A549 (cell line): Measurements from ENCODE around the gene PELI2. TPM values are rescaled to one million over a fixed set of nuclear protein-coding genes. Genes with fewer than 3 reads are reported as not detected.

Experiments used
- ATAC-seq, 2 experiments: fragments of 200-7000 bp in 1 of 2; fragments of >200 bp in 1 of 2; cut with Nextera tagmentation in 1 of 2; cut with Tn5 transposase in 1 of 2; 3 replicates each; pipeline versions ENCODE4 v1.8.0 to v1.9.1; 2018 to 2020; ENCODE audit warnings: mild to moderate bottlenecking in 1 of 2, moderate library complexity in 1 of 2
- CTCF ChIA-PET: fragments of 300-600 bp; sonication (Branson Sonifier 250); formaldehyde crosslinking; extraction: SDS; loops from one replicate; lab custom pipeline; 2021; ENCODE audit warnings: antibody characterized with exemption, inconsistent platforms; lab: Yijun Ruan, JAX
- POLR2A ChIA-PET: fragments of 350-600 bp; formaldehyde crosslinking; extraction: SDS; loops from one replicate; lab custom pipeline; 2021; ENCODE audit warnings: antibody characterized with exemption, inconsistent platforms; lab: Yijun Ruan, JAX
- DNase-seq, 2 experiments: peaks; one replicate each; pipeline versions ENCODE4 v3.0.0 to v3.0.0-alpha.2; 2011 to 2016; ENCODE audit warnings: low read depth in 1 of 2, low spot score in 1 of 2
- FAIRE-seq: peaks from 2 replicates; lab custom pipeline; 2011; peaks lifted over from hg19 to GRCh38; lab: Jason Lieb, UNC
- H3K27ac ChIP-seq, 2 experiments: fragments of >200 bp; sonication (Bioruptor Twin); formaldehyde crosslinking; 3 replicates each; pipeline ENCODE4 v1.5.1; 2016 to 2017
- H3K4me1 ChIP-seq: fragments of >200 bp; sonication (Bioruptor Twin); formaldehyde crosslinking; 3 replicates; pipeline ENCODE4 v1.6.1; 2016
- H3K4me2 ChIP-seq: fragments of >200 bp; sonication (Bioruptor Twin); formaldehyde crosslinking; 3 replicates; pipeline ENCODE4 v1.6.1; 2016
- H3K4me3 ChIP-seq: fragments of >200 bp; sonication (Bioruptor Twin); formaldehyde crosslinking; 3 replicates; pipeline ENCODE4 v1.5.1; 2016
- H3K9me3 ChIP-seq: fragments of >200 bp; sonication (Bioruptor Twin); formaldehyde crosslinking; 3 replicates; pipeline ENCODE4 v1.6.1; 2016
- BHLHE40 ChIP-seq: IDR thresholded peaks from 2 replicates; pipeline ENCODE4 v1.6.1; 2012; ENCODE audit warnings: low read depth, low read length, inconsistent platforms
- CBX8 ChIP-seq: fragments of 200-600 bp; sonication (generic); IDR thresholded peaks from 2 replicates; pipeline ENCODE4 v1.6.1; 2016
- CHD2 ChIP-seq: fragments of 150-350 bp; IDR thresholded peaks from 2 replicates; pipeline ENCODE4 v1.6.1; 2014; ENCODE audit warnings: low read length; ENCODE audit not compliant: partially characterized antibody
- EHF ChIP-seq: fragments of 250-450 bp; sonication (Bioruptor Pico); IDR thresholded peaks from 2 replicates; pipeline ENCODE4 v1.5.0; 2020; ENCODE audit warnings: mild to moderate bottlenecking
- EP300 ChIP-seq, 2 experiments: fragments of >200 bp; sonication (Bioruptor Twin); formaldehyde crosslinking; IDR thresholded peaks; 2 replicates in 1 of 2; 3 replicates in 1 of 2; pipeline ENCODE4 v1.6.1; 2016 to 2017
- ESRRA ChIP-seq: fragments of 150-350 bp; IDR thresholded peaks from 2 replicates; pipeline ENCODE4 v1.6.1; 2014; ENCODE audit warnings: mild to moderate bottlenecking, low read length, borderline replicate concordance
- FOSB ChIP-seq: fragments of 250-450 bp; sonication (Bioruptor Pico); IDR thresholded peaks from 2 replicates; pipeline ENCODE4 v1.5.0; 2020; ENCODE audit warnings: mild to moderate bottlenecking, moderate library complexity
- FOSL2 ChIP-seq, 2 experiments: fragments of 450-650 bp in 1 of 2; fragments of >200 bp in 1 of 2; sonication (Bioruptor Twin) in 1 of 2; formaldehyde crosslinking; IDR thresholded peaks; 2 replicates each; pipeline versions ENCODE4 v1.5.0 to v1.6.1; 2016 to 2020; ENCODE audit warnings: mild to moderate bottlenecking in 1 of 2, moderate library complexity in 1 of 2
- FOXS1 ChIP-seq: fragments of 250-450 bp; sonication (Bioruptor Pico); IDR thresholded peaks from 2 replicates; pipeline ENCODE4 v1.5.0; 2020; ENCODE audit warnings: mild to moderate bottlenecking, moderate library complexity
- HOXA7 ChIP-seq: fragments of 250-450 bp; sonication (Bioruptor Pico); IDR thresholded peaks from 2 replicates; pipeline ENCODE4 v1.5.0; 2020; ENCODE audit warnings: mild to moderate bottlenecking, moderate library complexity
- JUNB ChIP-seq: fragments of >200 bp; sonication (Bioruptor Twin); formaldehyde crosslinking; IDR thresholded peaks from 2 replicates; pipeline ENCODE4 v1.6.1; 2016
- KDM1A ChIP-seq: fragments of 200-600 bp; sonication (generic); IDR thresholded peaks from 2 replicates; pipeline ENCODE4 v1.6.1; 2016; ENCODE audit warnings: low read depth, mild to moderate bottlenecking
- KDM5A ChIP-seq: fragments of 200-600 bp; sonication (generic); IDR thresholded peaks from 2 replicates; pipeline ENCODE4 v1.6.1; 2016; ENCODE audit warnings: antibody characterized with exemption, mild to moderate bottlenecking
- MAFK ChIP-seq: fragments of 450-650 bp; IDR thresholded peaks from 2 replicates; pipeline ENCODE4 v1.6.1; 2014; ENCODE audit not compliant: partially characterized antibody
- POLR2AphosphoS2 ChIP-seq: conservative IDR thresholded peaks from 2 replicates; pipeline ENCODE4 v1.6.1; 2012; ENCODE audit warnings: low read length, improper control_type of control experiment, inconsistent platforms
- RCOR1 ChIP-seq: fragments of 150-350 bp; IDR thresholded peaks from 2 replicates; pipeline ENCODE4 v1.6.1; 2014; ENCODE audit warnings: antibody characterized with exemption, low read length, low read depth
- RFX5 ChIP-seq: fragments of 450-650 bp; IDR thresholded peaks from 2 replicates; pipeline ENCODE4 v1.7.1; 2014; ENCODE audit warnings: antibody characterized with exemption, mild to moderate bottlenecking, moderate library complexity
- RNF2 ChIP-seq: fragments of 200-600 bp; sonication (generic); IDR thresholded peaks from 2 replicates; pipeline ENCODE4 v1.6.1; 2016; ENCODE audit warnings: low read depth, mild to moderate bottlenecking, antibody characterized with exemption, moderate library complexity, borderline replicate concordance
- SREBF2 ChIP-seq: fragments of 450-650 bp; IDR thresholded peaks from 2 replicates; pipeline ENCODE4 v1.6.1; 2014; ENCODE audit warnings: mild to moderate bottlenecking, moderate library complexity
- TFCP2L1 ChIP-seq: fragments of 250-450 bp; sonication (Bioruptor Pico); IDR thresholded peaks from 2 replicates; pipeline ENCODE4 v1.5.0; 2021; ENCODE audit warnings: mild to moderate bottlenecking
- TP53 ChIP-seq: fragments of 250-450 bp; sonication (Bioruptor Pico); IDR thresholded peaks from 2 replicates; pipeline ENCODE4 v1.5.0; 2021; ENCODE audit warnings: mild to moderate bottlenecking, moderate library complexity
- WGBS: methylation state at CpG from one replicate; pipeline ENCODE4 v1.1.6; 2017; ENCODE audit errors: missing lambda C conversion rate; 5-methylcytosine and 5-hydroxymethylcytosine counted together
- polyA plus RNA-seq, 4 experiments: library from polyadenylated mRNA; depleted of rRNA in 3 of 4; stranded (reverse); fragments of >200 nt; fragmentation: RNase III in 1 of 4; extraction: RNeasy Plus Mini Kit Qiagen cat#74134 plus additional on column Dnase treatment in 1 of 4; gene quantifications; 2 replicates in 3 of 4; 3 replicates in 1 of 4; pipeline ENCODE4 v1.2.3, GENCODE V29; 2011 to 2017
- TF ChIP-seq, protein P1 (sequence below): IDR thresholded peaks from 2 replicates; pipeline ENCODE4 v1.6.1; 2012
- TF ChIP-seq, protein P2 (sequence below): fragments of 250-450 bp; sonication (Bioruptor Pico); IDR thresholded peaks from 2 replicates; pipeline ENCODE4 v1.5.0; 2020; ENCODE audit warnings: low read depth, mild to moderate bottlenecking, moderate library complexity
- TF ChIP-seq, protein P3 (sequence below): fragments of 200-600 bp; sonication (generic); IDR thresholded peaks from 2 replicates; pipeline ENCODE4 v1.6.1; 2016; ENCODE audit warnings: antibody characterized with exemption, mild to moderate bottlenecking, moderate library complexity
- TF ChIP-seq, protein P4 (sequence below): IDR thresholded peaks from 2 replicates; pipeline ENCODE4 v1.6.1; 2012; ENCODE audit warnings: low read depth, borderline replicate concordance

Gene PELI2
- polyA plus RNA-seq, 2 of the 4 experiments (the other 2 are of a cell fraction): 0.93 to 7.2 TPM

DNA sequence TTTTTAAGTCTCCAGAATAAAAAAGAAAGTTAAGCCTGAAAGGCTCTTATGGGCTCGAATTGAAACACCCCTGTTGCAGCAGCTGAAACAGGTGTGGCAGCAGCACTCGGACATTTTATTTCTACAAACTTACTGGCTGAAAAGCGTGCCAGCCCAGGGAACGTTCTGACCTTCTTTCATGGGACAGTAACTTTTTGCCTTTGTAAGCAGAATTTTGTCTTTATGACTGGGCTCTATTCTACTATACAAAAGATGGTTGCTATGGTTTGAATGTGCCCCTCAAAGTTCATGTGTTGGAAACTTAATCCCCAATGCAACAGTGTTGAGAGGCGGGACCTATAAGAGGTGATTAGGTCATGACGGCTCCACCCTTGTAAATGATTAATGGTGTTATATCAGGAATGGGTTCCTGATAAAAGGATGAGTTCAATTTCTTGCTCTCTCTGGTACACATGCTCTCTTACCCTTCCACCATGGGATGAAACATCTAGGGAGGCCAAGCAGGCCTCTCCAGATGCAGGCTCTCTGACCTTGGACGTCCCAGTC is 52.7 kb downstream of the PELI2 start:
- DNase-seq: no peak
- CTCF ChIA-PET: no interaction called here
- TF ChIP-seq MAFK (peak; percentile 70), TP53 (no peak)
- Histone ChIP-seq H3K4me3 (no peak overlapping the region), H3K9me3 (no peaks in the 10 kb centered on the region), H3K4me2 (no peak overlapping the region), H3K4me1 (peaks cover 15% of the 10 kb centered on the region), H3K27ac (no peak overlapping the region)
- ATAC-seq: no peak
- POLR2A ChIA-PET: no interaction called here
- 65% methylated on average over 7 of the region's 7 CpGs for WGBS
- no peak for FAIRE-seq

DNA sequence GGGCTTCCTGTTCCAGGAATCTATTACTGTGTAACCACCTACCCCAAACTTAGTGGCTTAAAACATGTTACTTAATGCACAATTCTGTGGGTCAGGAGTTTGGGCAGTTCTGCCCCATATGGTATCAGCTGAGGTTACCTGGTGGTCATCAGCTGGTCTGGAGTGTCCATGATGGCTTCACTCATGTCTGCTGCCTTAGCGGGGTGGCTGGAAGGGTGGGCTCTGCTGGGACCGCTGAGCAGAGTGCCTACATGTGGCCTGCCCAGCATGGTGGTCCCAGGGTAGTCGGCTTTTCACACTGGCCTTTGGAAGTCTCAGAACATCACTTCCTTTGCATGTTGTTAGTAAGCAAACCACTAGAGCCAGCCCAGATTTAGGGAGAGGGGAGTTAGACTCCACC is 53.9 kb downstream of the PELI2 start:
- WGBS: 73% methylated on average over 3 of the region's 3 CpGs

DNA sequence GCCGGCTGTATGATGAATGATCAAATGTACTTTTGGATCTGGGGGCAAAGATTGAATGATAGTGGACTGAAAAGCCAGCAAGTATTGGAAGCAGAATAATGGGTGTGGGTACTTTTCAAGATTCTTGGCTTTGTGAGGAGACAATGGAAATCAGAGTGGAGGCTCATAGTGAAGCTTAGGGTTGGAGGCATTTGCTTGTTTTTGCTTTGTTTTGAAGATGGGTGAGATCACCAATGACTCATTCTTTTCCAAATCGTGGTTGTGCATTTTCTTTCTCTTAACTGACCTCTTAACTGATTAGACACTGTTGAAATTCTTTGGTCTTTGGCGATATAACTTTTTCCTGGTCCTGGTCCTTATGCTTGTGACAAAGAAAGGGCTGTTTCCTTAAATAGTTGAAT is 54.4 kb downstream of the PELI2 start:
- peak in 1 of 2 experiments; percentile 39 for DNase-seq
- CTCF ChIA-PET: no interaction called here
- POLR2A ChIA-PET: interaction anchor here (0.6 kb wide), 1 partner anchor 70 kb away, joined by 7 read pairs; no protein-coding TSS in a partner anchor

More for the DNA sequence above, 53.9 kb downstream of the PELI2 start:
- Histone ChIP-seq H3K4me2 (peak overlapping the region; percentile 59), H3K9me3 (no peaks in the 10 kb centered on the region), H3K4me1 (peaks cover 15% of the 10 kb centered on the region), H3K4me3 (no peak overlapping the region), H3K27ac (peak overlapping the region in 1 of 2 experiments; percentile 54; a peak in 3 of 6 replicates)
- DNase-seq (no peak), ATAC-seq (no peak), FAIRE-seq (no peak)
- ChIA-PET CTCF (no interaction called here), POLR2A (interaction anchor here (0.6 kb wide), 1 partner anchor 69 kb away, joined by 7 read pairs; no protein-coding TSS in a partner anchor)
- TF ChIP-seq ESRRA (no peak), FOXS1 (CRISPR knock-in tag) (no peak), RFX5 (no peak), KDM1A (no peak), EHF (CRISPR knock-in tag) (no peak), FOSB (no peak), RCOR1 (no peak), POLR2AphosphoS2 (no peak), EP300 (IDR thresholded peaks at IDR 0.05) (no peak), CHD2 (no peak), SREBF2 (no peak), KDM5A (no peak)
- TF ChIP-seq, protein P1, sequence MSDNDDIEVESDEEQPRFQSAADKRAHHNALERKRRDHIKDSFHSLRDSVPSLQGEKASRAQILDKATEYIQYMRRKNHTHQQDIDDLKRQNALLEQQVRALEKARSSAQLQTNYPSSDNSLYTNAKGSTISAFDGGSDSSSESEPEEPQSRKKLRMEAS: no peak

DNA sequence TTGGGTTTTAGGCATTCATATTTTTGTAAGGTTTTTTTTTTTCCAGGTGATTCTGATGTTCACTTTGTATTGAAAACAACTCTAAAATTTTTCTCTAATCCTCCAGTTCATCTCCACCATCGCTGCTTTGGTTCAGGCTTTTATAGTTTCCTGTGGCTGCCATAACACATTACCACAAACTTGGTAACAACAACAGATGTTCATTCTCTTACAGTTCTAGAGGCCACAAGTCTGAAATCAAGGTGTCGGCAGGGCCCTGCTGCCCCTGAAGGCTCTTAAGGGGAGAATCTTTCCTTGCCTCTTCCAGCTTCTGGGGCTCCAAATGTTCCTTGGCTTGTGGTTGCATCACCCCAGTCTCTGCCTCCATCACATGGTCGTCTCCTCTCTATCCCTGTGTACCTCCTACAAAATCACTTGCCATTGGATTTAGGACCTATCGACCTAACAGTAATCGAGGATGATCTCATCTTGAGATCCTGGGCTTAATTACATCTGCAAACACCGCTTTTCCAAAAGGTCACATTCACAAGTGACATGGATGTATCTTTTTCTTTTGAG is 55.2 kb downstream of the PELI2 start:
- H3K4me2 ChIP-seq: no peak overlapping the region; the same call in 2 of the 3 replicates
- peak overlapping the region in 1 of 2 experiments; percentile 54; a peak in 1 of 6 replicates for H3K27ac ChIP-seq
- H3K4me3 ChIP-seq: no peak overlapping the region
- whole genome bisulfite sequencing: 76% methylated on average over 6 of the region's 6 CpGs
- H3K4me1 ChIP-seq: peaks cover 15% of the 10 kb centered on the region
- POLR2A ChIA-PET: no interaction called here
- no peak for DNase-seq
- FAIRE-seq: no peak
- no peak for ATAC-seq
- no peaks in the 10 kb centered on the region for H3K9me3 ChIP-seq
- CTCF ChIA-PET: no interaction called here
- no peak for TF ChIP-seq CBX8
- no peak for TF ChIP-seq RNF2
- no peak for TF ChIP-seq TFCP2L1
- no peak for TF ChIP-seq FOSL2 (IDR thresholded peaks at IDR 0.05)
- no peak for TF ChIP-seq FOSL2 (CRISPR knock-in tag; IDR thresholded peaks at IDR 0.05)
- no peak for TF ChIP-seq BHLHE40
- TF ChIP-seq, protein P2, sequence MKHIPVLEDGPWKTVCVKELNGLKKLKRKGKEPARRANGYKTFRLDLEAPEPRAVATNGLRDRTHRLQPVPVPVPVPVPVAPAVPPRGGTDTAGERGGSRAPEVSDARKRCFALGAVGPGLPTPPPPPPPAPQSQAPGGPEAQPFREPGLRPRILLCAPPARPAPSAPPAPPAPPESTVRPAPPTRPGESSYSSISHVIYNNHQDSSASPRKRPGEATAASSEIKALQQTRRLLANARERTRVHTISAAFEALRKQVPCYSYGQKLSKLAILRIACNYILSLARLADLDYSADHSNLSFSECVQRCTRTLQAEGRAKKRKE (CRISPR knock-in tag): no peak
- TF ChIP-seq HOXA7 (CRISPR knock-in tag): no peak
- TF ChIP-seq, protein P3, sequence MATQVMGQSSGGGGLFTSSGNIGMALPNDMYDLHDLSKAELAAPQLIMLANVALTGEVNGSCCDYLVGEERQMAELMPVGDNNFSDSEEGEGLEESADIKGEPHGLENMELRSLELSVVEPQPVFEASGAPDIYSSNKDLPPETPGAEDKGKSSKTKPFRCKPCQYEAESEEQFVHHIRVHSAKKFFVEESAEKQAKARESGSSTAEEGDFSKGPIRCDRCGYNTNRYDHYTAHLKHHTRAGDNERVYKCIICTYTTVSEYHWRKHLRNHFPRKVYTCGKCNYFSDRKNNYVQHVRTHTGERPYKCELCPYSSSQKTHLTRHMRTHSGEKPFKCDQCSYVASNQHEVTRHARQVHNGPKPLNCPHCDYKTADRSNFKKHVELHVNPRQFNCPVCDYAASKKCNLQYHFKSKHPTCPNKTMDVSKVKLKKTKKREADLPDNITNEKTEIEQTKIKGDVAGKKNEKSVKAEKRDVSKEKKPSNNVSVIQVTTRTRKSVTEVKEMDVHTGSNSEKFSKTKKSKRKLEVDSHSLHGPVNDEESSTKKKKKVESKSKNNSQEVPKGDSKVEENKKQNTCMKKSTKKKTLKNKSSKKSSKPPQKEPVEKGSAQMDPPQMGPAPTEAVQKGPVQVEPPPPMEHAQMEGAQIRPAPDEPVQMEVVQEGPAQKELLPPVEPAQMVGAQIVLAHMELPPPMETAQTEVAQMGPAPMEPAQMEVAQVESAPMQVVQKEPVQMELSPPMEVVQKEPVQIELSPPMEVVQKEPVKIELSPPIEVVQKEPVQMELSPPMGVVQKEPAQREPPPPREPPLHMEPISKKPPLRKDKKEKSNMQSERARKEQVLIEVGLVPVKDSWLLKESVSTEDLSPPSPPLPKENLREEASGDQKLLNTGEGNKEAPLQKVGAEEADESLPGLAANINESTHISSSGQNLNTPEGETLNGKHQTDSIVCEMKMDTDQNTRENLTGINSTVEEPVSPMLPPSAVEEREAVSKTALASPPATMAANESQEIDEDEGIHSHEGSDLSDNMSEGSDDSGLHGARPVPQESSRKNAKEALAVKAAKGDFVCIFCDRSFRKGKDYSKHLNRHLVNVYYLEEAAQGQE: no peak
- TF ChIP-seq, protein P1: no peak
- TF ChIP-seq RFX5: no peak
- TF ChIP-seq FOXS1 (CRISPR knock-in tag): no peak
- TF ChIP-seq, protein P4, sequence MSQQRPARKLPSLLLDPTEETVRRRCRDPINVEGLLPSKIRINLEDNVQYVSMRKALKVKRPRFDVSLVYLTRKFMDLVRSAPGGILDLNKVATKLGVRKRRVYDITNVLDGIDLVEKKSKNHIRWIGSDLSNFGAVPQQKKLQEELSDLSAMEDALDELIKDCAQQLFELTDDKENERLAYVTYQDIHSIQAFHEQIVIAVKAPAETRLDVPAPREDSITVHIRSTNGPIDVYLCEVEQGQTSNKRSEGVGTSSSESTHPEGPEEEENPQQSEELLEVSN: no peak

More for the DNA sequence above, 54.4 kb downstream of the PELI2 start:
- Histone ChIP-seq H3K4me1 (peaks cover 15% of the 10 kb centered on the region), H3K4me3 (no peak overlapping the region), H3K9me3 (no peaks in the 10 kb centered on the region), H3K4me2 (peak overlapping the region; percentile 59), H3K27ac (peak overlapping the region in 1 of 2 experiments; percentile 54; a peak in 3 of 6 replicates)
- WGBS: 31% methylated on average over 3 of the region's 3 CpGs
- ATAC-seq: peak in 1 of 2 experiments; percentile 65; a peak in 3 of 6 replicates
- TF ChIP-seq CHD2: no peak
- TF ChIP-seq FOSL2 (IDR thresholded peaks at IDR 0.05): 0 out of 2 replicates have a peak, but pooled peaks have one; percentile 15
- TF ChIP-seq FOSL2 (CRISPR knock-in tag; IDR thresholded peaks at IDR 0.05): peak; percentile 69
- TF ChIP-seq JUNB: 0 out of 2 replicates have a peak, but pooled peaks have one; percentile 18
- FAIRE-seq: no peak
